IMR-90 (cell line): Measurements from ENCODE around the gene NANS. TPM values are rescaled to one million over a fixed set of nuclear protein-coding genes. Genes with fewer than 3 reads are reported as not detected.

Experiments
- ATAC-seq: fragments of 200-7000 bp; cut with Tn5 transposase; 2 replicates; pipeline ENCODE4 v1.9.1; 2020; ENCODE audit warnings: low read depth, mild to moderate bottlenecking, moderate library complexity
- BruUV-seq: library from RNA; stranded (reverse); fragments of 400-500 nt; replicated peaks from 2 replicates; lab custom pipeline; 2021; lab: Mats Ljungman, UMichigan
- CTCF ChIA-PET: fragments of 300-600 bp; formaldehyde crosslinking; extraction: SDS; loops from one replicate; lab custom pipeline; 2021; ENCODE audit warnings: antibody characterized with exemption; lab: Yijun Ruan, JAX
- POLR2A ChIA-PET: fragments of 300-600 bp; sonication (Branson Sonifier 250); formaldehyde crosslinking; loops from one replicate; lab custom pipeline; 2022; ENCODE audit warnings: antibody characterized with exemption; ENCODE audit not compliant: unreplicated experiment; lab: Charles Lee
- DNase-seq: peaks from one replicate; pipeline ENCODE4 v3.0.0; 2013
- H2AFZ ChIP-seq: replicated peaks from 2 replicates; pipeline ENCODE3; 2013; ENCODE audit warnings: low read length, mild to moderate bottlenecking; ENCODE audit not compliant: poor library complexity
- H2AK5ac ChIP-seq: 2 replicates; pipeline ENCODE4 v1.6.1; 2013; ENCODE audit warnings: low read depth, low read length, inconsistent platforms
- H2AK9ac ChIP-seq: replicated peaks from 2 replicates; pipeline ENCODE3; 2013; ENCODE audit warnings: mild to moderate bottlenecking, low read depth, low read length, moderate library complexity; ENCODE audit not compliant: poor library complexity
- H2BK120ac ChIP-seq: 2 replicates; pipeline ENCODE4 v1.6.1; 2013; ENCODE audit warnings: low read depth, low read length, inconsistent platforms
- H2BK15ac ChIP-seq: 3 replicates; pipeline ENCODE4 v1.6.1; 2013; ENCODE audit warnings: low read depth, low read length, inconsistent platforms
- H2BK20ac ChIP-seq: 2 replicates; pipeline ENCODE4 v1.6.1; 2013; ENCODE audit warnings: low read depth, mild to moderate bottlenecking, inconsistent platforms, low read length, moderate library complexity
- H2BK5ac ChIP-seq: 2 replicates; pipeline ENCODE4 v1.6.1; 2013; ENCODE audit warnings: mild to moderate bottlenecking, low read depth, low read length, inconsistent platforms; ENCODE audit not compliant: poor library complexity, severe bottlenecking
- H3K14ac ChIP-seq: replicated peaks from 2 replicates; pipeline ENCODE4 v1.6.1; 2013; ENCODE audit warnings: low read depth, low read length, inconsistent platforms
- H3K18ac ChIP-seq: 2 replicates; pipeline ENCODE4 v1.6.1; 2013; ENCODE audit warnings: low read depth, low read length, control low read depth
- H3K23ac ChIP-seq: 2 replicates; pipeline ENCODE4 v1.6.1; 2013; ENCODE audit warnings: low read depth, low read length, inconsistent platforms
- H3K27ac ChIP-seq: 2 replicates; pipeline ENCODE4 v1.5.1; 2013; ENCODE audit warnings: mild to moderate bottlenecking, control low read depth, low read length; ENCODE audit not compliant: insufficient read depth
- H3K27me3 ChIP-seq: 2 replicates; pipeline ENCODE4 v1.6.1; 2013; ENCODE audit warnings: low read length; ENCODE audit not compliant: control insufficient read depth, insufficient read depth
- H3K36me3 ChIP-seq: 2 replicates; pipeline ENCODE4 v1.6.1; 2013; ENCODE audit warnings: low read length, mixed read lengths; ENCODE audit not compliant: control insufficient read depth, insufficient read depth
- H3K4ac ChIP-seq: 2 replicates; pipeline ENCODE4 v1.6.1; 2013; ENCODE audit warnings: low read depth, low read length, inconsistent platforms
- H3K4me1 ChIP-seq: 2 replicates; pipeline ENCODE4 v1.6.1; 2013; ENCODE audit warnings: low read length, mixed read lengths; ENCODE audit not compliant: control insufficient read depth, insufficient read depth
- H3K4me2 ChIP-seq: 2 replicates; pipeline ENCODE4 v1.6.1; 2013; ENCODE audit warnings: low read depth, mild to moderate bottlenecking, control low read depth, low read length, moderate library complexity
- H3K4me3 ChIP-seq: 2 replicates; pipeline ENCODE4 v1.5.1; 2013; ENCODE audit warnings: low read depth, mild to moderate bottlenecking, control low read depth, low read length, moderate library complexity; ENCODE audit not compliant: insufficient read depth
- H3K56ac ChIP-seq: 2 replicates; pipeline ENCODE4 v1.6.1; 2013; ENCODE audit warnings: low read length, inconsistent platforms; ENCODE audit not compliant: insufficient read depth; ENCODE audit errors: extremely low read depth
- H3K79me1 ChIP-seq, 2 experiments: 2 replicates each; pipeline ENCODE4 v1.6.1; 2013; ENCODE audit warnings: low read length in 2 of 2, inconsistent platforms in 1 of 2, low read depth in 1 of 2
- H3K9ac ChIP-seq: 2 replicates; pipeline ENCODE4 v1.6.1; 2013; ENCODE audit warnings: low read depth, low read length, control low read depth
- H3K9me1 ChIP-seq: 2 replicates; pipeline ENCODE4 v1.6.1; 2013; ENCODE audit warnings: low read length, inconsistent platforms; ENCODE audit not compliant: insufficient read depth
- H3K9me3 ChIP-seq: 2 replicates; pipeline ENCODE4 v1.6.1; 2013; ENCODE audit warnings: low read length; ENCODE audit not compliant: control insufficient read depth, insufficient read depth
- H4K20me1 ChIP-seq: 2 replicates; pipeline ENCODE4 v1.6.1; 2013; ENCODE audit warnings: low read length, inconsistent platforms; ENCODE audit not compliant: insufficient read depth
- H4K5ac ChIP-seq: 2 replicates; pipeline ENCODE4 v1.6.1; 2013; ENCODE audit warnings: mild to moderate bottlenecking, low read depth, low read length, control low read depth
- H4K8ac ChIP-seq, 2 experiments: 2 replicates each; pipeline ENCODE4 v1.6.1; 2013; ENCODE audit warnings: low read depth in 2 of 2, low read length in 2 of 2, control low read depth in 1 of 2, inconsistent platforms in 1 of 2
- H4K91ac ChIP-seq: 2 replicates; pipeline ENCODE4 v1.6.1; 2013; ENCODE audit warnings: low read depth, low read length, inconsistent platforms; ENCODE audit not compliant: insufficient read depth
- CEBPB ChIP-seq: IDR thresholded peaks from 2 replicates; pipeline ENCODE4 v1.6.1; 2012; ENCODE audit warnings: low read depth, low read length, improper control_type of control experiment
- CHD1 ChIP-seq: IDR thresholded peaks from 2 replicates; pipeline ENCODE4 v1.6.1; 2012; ENCODE audit warnings: low read depth, low read length, improper control_type of control experiment
- CTCF ChIP-seq: conservative IDR thresholded peaks from 2 replicates; pipeline ENCODE4 v1.5.1; 2012; ENCODE audit warnings: mild to moderate bottlenecking, low read depth, low read length, improper control_type of control experiment
- ELK1 ChIP-seq: fragments of 150-350 bp; IDR thresholded peaks from 2 replicates; pipeline ENCODE4 v1.6.1; 2016; ENCODE audit warnings: low read depth, mild to moderate bottlenecking, low read length, moderate library complexity, borderline replicate concordance
- FOS ChIP-seq: fragments of 150-350 bp; IDR thresholded peaks from 2 replicates; pipeline ENCODE4 v1.6.1; 2016; ENCODE audit warnings: low read depth, low read length
- MAFK ChIP-seq: IDR thresholded peaks from 2 replicates; pipeline ENCODE4 v1.6.1; 2012; ENCODE audit warnings: low read depth, low read length, improper control_type of control experiment
- MAZ ChIP-seq: IDR thresholded peaks from 2 replicates; pipeline ENCODE4 v1.6.1; 2012; ENCODE audit warnings: low read depth, mild to moderate bottlenecking, low read length, improper control_type of control experiment, moderate library complexity, borderline replicate concordance
- MXI1 ChIP-seq: IDR thresholded peaks from 2 replicates; pipeline ENCODE4 v1.6.1; 2012; ENCODE audit warnings: low read depth, mild to moderate bottlenecking, low read length, moderate library complexity, borderline replicate concordance
- NFE2L2 ChIP-seq: fragments of 150-350 bp; IDR thresholded peaks from 2 replicates; pipeline ENCODE4 v1.6.1; 2016; ENCODE audit warnings: low read depth, mild to moderate bottlenecking, low read length
- POLR2A ChIP-seq: IDR thresholded peaks from 2 replicates; pipeline ENCODE4 v1.6.1; 2012; ENCODE audit warnings: mild to moderate bottlenecking, low read depth, low read length
- RAD21 ChIP-seq: IDR thresholded peaks from 2 replicates; pipeline ENCODE4 v1.6.1; 2012; ENCODE audit warnings: low read length, improper control_type of control experiment
- RCOR1 ChIP-seq: IDR thresholded peaks from 2 replicates; pipeline ENCODE4 v1.6.1; 2012; ENCODE audit warnings: mild to moderate bottlenecking, low read length, improper control_type of control experiment; ENCODE audit not compliant: insufficient replicate concordance
- RFX5 ChIP-seq: IDR thresholded peaks from 2 replicates; pipeline ENCODE4 v1.8.0; 2012; ENCODE audit warnings: low read depth, mild to moderate bottlenecking, low read length, moderate library complexity
- SMC3 ChIP-seq: fragments of 150-350 bp; IDR thresholded peaks from 2 replicates; pipeline ENCODE4 v1.6.1; 2016; ENCODE audit warnings: low read depth, mild to moderate bottlenecking, antibody characterized with exemption, low read length, moderate library complexity
- USF2 ChIP-seq: fragments of 150-350 bp; IDR thresholded peaks from 2 replicates; pipeline ENCODE4 v1.6.1; 2017; ENCODE audit warnings: mild to moderate bottlenecking, antibody characterized with exemption, low read length, low read depth
- WGBS, 2 experiments: methylation state at CpG; one replicate each; pipeline versions ENCODE4 v1.1.5 to v1.1.7; 2013; ENCODE audit warnings: missing lambda C conversion rate in 2 of 2; ENCODE audit not compliant: insufficient read length in 1 of 2; ENCODE audit errors: extremely low coverage in 2 of 2; 5-methylcytosine and 5-hydroxymethylcytosine counted together
- dilution Hi-C: fragments of 300-500 bp; cut with HindIII; formaldehyde crosslinking; loops from one replicate; pipeline ENCODE4 v1.14.3; 2018; ENCODE audit warnings: low sequenced_read_pairs; ENCODE audit not compliant: unreplicated experiment
- in situ Hi-C: fragments of 300-500 bp; cut with MboI; formaldehyde crosslinking; loops from 3 replicates; pipeline ENCODE4 v1.14.3; 2019; ENCODE audit warnings: low sequenced_read_pairs, inconsistent platforms, mixed read lengths
- intact Hi-C: fragments of 100-400 bp; cut with micrococcal nuclease; formaldehyde crosslinking; loops from 2 replicates; pipeline ENCODE4 v1.10.0; 2022
- polyA plus RNA-seq, 3 experiments: library from polyadenylated mRNA; depleted of rRNA; stranded (reverse); fragments of >200 nt; gene quantifications; 2 replicates each; pipeline ENCODE4 v1.2.3, GENCODE V29; 2012; ENCODE audit warnings: low replicate concordance in 1 of 3
- total RNA-seq: library from RNA; depleted of rRNA; stranded (reverse); fragments of >200 nt; gene quantifications from 2 replicates; pipeline ENCODE4 v1.2.3, GENCODE V29; 2012

The NANS gene
- total and polyA plus RNA-seq, 2 of the 4 experiments (the other 2 are of a cell fraction): 210 to 306 TPM

- intact Hi-C loops (loop anchor here (1.0 kb wide), 1 partner anchor 9 kb away; no protein-coding TSS in a partner anchor), dilution Hi-C loops (no loop called here), in situ Hi-C loops (no loop called here)
- CTCF ChIA-PET: interaction anchor here (1.5 kb wide), 1 partner anchor 10 kb away, joined by 3 read pairs; no protein-coding TSS in a partner anchor
- Histone ChIP-seq H3K36me3 (peaks cover 1% of the 10 kb centered on the region; the same call in 1 of the 2 replicates), H2BK15ac (no peak overlapping the region), H3K4me1 (no peaks in the 10 kb centered on the region), H4K8ac (no peak overlapping the region), H2BK5ac (no peak overlapping the region), H2AK5ac (no peak overlapping the region), H4K5ac (no peak overlapping the region), H3K27me3 (no peaks in the 10 kb centered on the region), H2BK120ac (no peak overlapping the region), H3K9me3 (no peaks in the 10 kb centered on the region), H3K4ac (no peak overlapping the region), H4K20me1 (no peaks in the 10 kb centered on the region), H3K79me1 (no peaks in the 10 kb centered on the region), H3K4me2 (no peak overlapping the region), H2AK9ac (no peak overlapping the region), H3K9me1 (no peaks in the 10 kb centered on the region; the same call in 1 of the 2 replicates), H3K56ac (no peak overlapping the region), H3K27ac (no peak overlapping the region), H2AFZ (no peak overlapping the region), H4K91ac (no peak overlapping the region), H2BK20ac (no peak overlapping the region), H3K9ac (no peak overlapping the region), H3K23ac (no peak overlapping the region), H3K18ac (no peak overlapping the region), H3K4me3 (no peak overlapping the region), H3K14ac (no peak overlapping the region)
- no peak for TF ChIP-seq RCOR1
- no peak for TF ChIP-seq NFE2L2
- TF ChIP-seq USF2: no peak
- no peak for TF ChIP-seq CEBPB
- no peak for TF ChIP-seq MXI1
- TF ChIP-seq POLR2A: no peak
- no peak for TF ChIP-seq MAFK
- TF ChIP-seq FOS: no peak
- TF ChIP-seq ELK1: no peak
- TF ChIP-seq CHD1: no peak
- no peak for TF ChIP-seq CTCF
- TF ChIP-seq SMC3: no peak
- no peak for TF ChIP-seq RFX5
- TF ChIP-seq MAZ: no peak
- TF ChIP-seq RAD21: no peak
- no peak for DNase-seq
- no TSS peak for BruUV-seq
- 100% methylated on average over 1 of the region's 5 CpGs; no CpG with 5 or more reads in 1 of the 2 experiments for WGBS, 2 experiments
- ATAC-seq: no peak
- POLR2A ChIA-PET: interaction anchor here (0.5 kb wide), 1 partner anchor 591 kb away, joined by 3 read pairs; no protein-coding TSS in a partner anchor
Measured at GRCh38 chr9:98099898-98100297, 43.4 kb downstream of the NANS start.
